Prostate gland (tissue), 2 donors: Measurements from ENCODE around the gene ZNF518A.
"Not testable (repeated sequence)": the region's sequence is repeated elsewhere in the genome, so short reads cannot be mapped to it uniquely, and the experiment has no call there.

ENCODE experiments used
- CTCF ChIP-seq, 4 experiments: fragments of 200-600 bp in 2 of 4; fragments of 450-650 bp in 2 of 4; sonication (generic) in 2 of 4; IDR thresholded peaks; 1 replicate in 3 of 4; 2 replicates in 1 of 4; pipeline ENCODE4 v1.5.1; 2016 to 2019; ENCODE audit warnings: antibody characterized with exemption in 4 of 4, mild to moderate bottlenecking in 2 of 4, moderate library complexity in 2 of 4
- POLR2A ChIP-seq: fragments of 450-650 bp; IDR thresholded peaks from one replicate; pipeline ENCODE4 v1.6.1; 2016; ENCODE audit warnings: antibody characterized with exemption, mild to moderate bottlenecking
- POLR2AphosphoS5 ChIP-seq: sonication (generic); formaldehyde crosslinking; IDR thresholded peaks from one replicate; pipeline ENCODE4 v1.6.1; 2017; ENCODE audit warnings: antibody characterized with exemption

DNA sequence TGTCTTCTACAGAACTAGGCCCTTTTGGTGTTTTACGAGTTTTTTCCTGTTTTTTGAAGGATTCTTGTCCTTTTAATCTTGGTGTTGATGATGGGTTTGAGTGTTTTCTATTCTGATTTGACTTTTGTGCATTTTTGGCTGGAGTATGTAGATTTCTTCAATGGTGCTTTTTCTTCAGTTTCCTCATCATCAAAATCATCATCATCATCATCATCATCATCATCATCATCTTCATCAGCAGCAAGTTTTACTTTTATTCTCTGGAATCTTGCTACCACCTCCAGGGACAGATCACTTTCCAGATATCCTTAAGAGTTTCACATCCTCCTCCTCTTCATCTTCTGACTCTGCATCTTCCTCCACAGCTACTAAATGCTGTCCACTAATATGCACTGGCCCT, 59.4 kb downstream of the ZNF518A start:
- not testable (repeated sequence) for TF ChIP-seq CTCF (IDR thresholded peaks at IDR 0.05); POLR2AphosphoS5; POLR2A
